ENCODE results near the gene SREBF2. TPM values are rescaled to one million over a fixed set of nuclear protein-coding genes. Genes with fewer than 3 reads are reported as not detected.
A peak's percentile ranks its signal among the peaks of the same experiment; 100 is the strongest.
"Not testable (repeated sequence)": the region's sequence is repeated elsewhere in the genome, so short reads cannot be mapped to it uniquely, and the experiment has no call there.

The SREBF2 gene
- polyA plus RNA-seq, 10 donors: 60.8 to 102 (median 78.3) TPM

GRCh38 chr22:41940832-41941765 lies 108.2 kb downstream of the SREBF2 start:
- peak; percentile 68 to 89 (median 83) for DNase-seq

GRCh38 chr22:41943661-41944209 lies 110.8 kb downstream of the SREBF2 start:
- no peak for DNase-seq

GRCh38 chr22:41946629-41947423 lies 113.9 kb downstream of the SREBF2 start, which contains the start of gene CENPM:
Gene CENPM (minus strand): TSS chr22:41947152. CDS start chr22:41947076, 76 bp downstream.
- DNase-seq: peak; percentile 94 to 99 (median 94)

- no peak for DNase-seq
These were observed 114.6 kb downstream of the SREBF2 start for GRCh38 chr22:41947424-41948080.

GRCh38 chr22:41948142-41948541 lies 115.2 kb downstream of the SREBF2 start:
- DNase-seq: no peak

GRCh38 chr22:41948928-41949296 lies 116.0 kb downstream of the SREBF2 start:
- DNase-seq: not testable (repeated sequence)

GRCh38 chr22:41949297-41949965 lies 116.5 kb downstream of the SREBF2 start:
- no peak for DNase-seq

GRCh38 chr22:41951898-41952474 lies 119.1 kb downstream of the SREBF2 start, which contains the start of gene SMIM45:
Gene SMIM45 (plus strand): TSS chr22:41952150.
- DNase-seq: no peak

GRCh38 chr22:41952713-41953112 lies 119.8 kb downstream of the SREBF2 start:
- DNase-seq: no peak

Other genes starting within 250 kb of the SREBF2 start
- 10 to 100 TPM; 19.5 to 28.8 (median 23.6) TPM for gene PMM1, start 243.3 kb upstream of the SREBF2 start, polyA plus RNA-seq (ENCODE audit: insufficient read length in 10 of 10)
- 10 to 100 TPM; 16.4 to 29.0 (median 20.6) TPM for gene DESI1, start 212.1 kb upstream of the SREBF2 start, polyA plus RNA-seq (ENCODE audit: insufficient read length in 10 of 10)
- gene XRCC6, start 211.8 kb upstream of the SREBF2 start, polyA plus RNA-seq (ENCODE audit: insufficient read length in 10 of 10): 100 to 1,000 TPM; 193 to 254 (median 220) TPM
- gene SNU13, start 144.2 kb upstream of the SREBF2 start, polyA plus RNA-seq (ENCODE audit: insufficient read length in 10 of 10): 100 to 1,000 TPM in 8 of 10 donors, 10 to 100 TPM in 2; 93.9 to 128 (median 111) TPM
- gene MEI1, start 133.6 kb upstream of the SREBF2 start, polyA plus RNA-seq (ENCODE audit: insufficient read length in 10 of 10): 1 to 10 TPM in 7 of 10 donors, under 1 TPM in 3; 0.54 to 3.1 (median 1.3) TPM
- 10 to 100 TPM in 1 of 10 donors, 1 to 10 TPM in 9; 7.1 to 10.6 (median 8.5) TPM for gene CCDC134, start 32.4 kb upstream of the SREBF2 start, polyA plus RNA-seq (ENCODE audit: insufficient read length in 10 of 10)
- gene SHISA8, start 82.0 kb downstream of the SREBF2 start, polyA plus RNA-seq (ENCODE audit: insufficient read length in 10 of 10): under 1 TPM in 3 of 10 donors, not detected in 7; 0.12 to 0.28 (median 0.14) TPM
- 1 to 10 TPM in 8 of 10 donors, under 1 TPM in 2; 0.70 to 2.3 (median 1.4) TPM for gene TNFRSF13C, start 93.7 kb downstream of the SREBF2 start, polyA plus RNA-seq (ENCODE audit: insufficient read length in 10 of 10)
- 1 to 10 TPM; 4.3 to 9.7 (median 6.0) TPM for gene CENPM, start 114.0 kb downstream of the SREBF2 start, polyA plus RNA-seq (ENCODE audit: insufficient read length in 10 of 10)
- gene SEPTIN3, start 136.3 kb downstream of the SREBF2 start, polyA plus RNA-seq (ENCODE audit: insufficient read length in 10 of 10): 1 to 10 TPM in 6 of 10 donors, under 1 TPM in 4; 0.68 to 2.9 (median 1.1) TPM
- gene WBP2NL, start 165.7 kb downstream of the SREBF2 start, polyA plus RNA-seq (ENCODE audit: insufficient read length in 10 of 10): 1 to 10 TPM in 7 of 10 donors, under 1 TPM in 3; 0.48 to 2.4 (median 1.2) TPM
- gene NAGA, start 237.7 kb downstream of the SREBF2 start, polyA plus RNA-seq (ENCODE audit: insufficient read length in 10 of 10): 10 to 100 TPM; 16.9 to 28.0 (median 20.9) TPM
- gene PHETA2, start 241.1 kb downstream of the SREBF2 start, polyA plus RNA-seq (ENCODE audit: insufficient read length in 10 of 10): 10 to 100 TPM; 14.5 to 33.0 (median 19.8) TPM
- 100 to 1,000 TPM in 9 of 10 donors, 10 to 100 TPM in 1; 94.1 to 156 (median 122) TPM for gene SMDT1, start 246.6 kb downstream of the SREBF2 start, polyA plus RNA-seq (ENCODE audit: insufficient read length in 10 of 10)

Data from muscle of back (tissue), 11 donors.